Smooth muscle cell (in vitro differentiated cells): Measurements from ENCODE around the gene VSTM2L. TPM values are rescaled to one million over a fixed set of nuclear protein-coding genes. Genes with fewer than 3 reads are reported as not detected.

ENCODE experiments used
- DNase-seq: peaks from one replicate; lab custom pipeline; 2025; ENCODE audit not compliant: unreplicated experiment; lab: John Stamatoyannopoulos, UW
- H2AFZ ChIP-seq: fragments of 200-600 bp; sonication (generic); 2 replicates; pipeline ENCODE4 v1.6.0; 2016; ENCODE audit warnings: antibody characterized with exemption, low read depth, mild to moderate bottlenecking
- H3F3A ChIP-seq: fragments of 200-600 bp; sonication (generic); 2 replicates; pipeline ENCODE4 v1.6.0; 2017; ENCODE audit warnings: antibody characterized with exemption, low read depth
- H3K27ac ChIP-seq: fragments of 200-600 bp; sonication (generic); 2 replicates; pipeline ENCODE4 v1.5.1; 2016; ENCODE audit warnings: low read depth, mild to moderate bottlenecking
- H3K27me3 ChIP-seq: fragments of 200-600 bp; sonication (generic); 2 replicates; pipeline ENCODE4 v1.6.1; 2016; ENCODE audit warnings: low read depth, mild to moderate bottlenecking
- H3K36me3 ChIP-seq: fragments of 200-600 bp; sonication (generic); 2 replicates; pipeline ENCODE4 v1.5.1; 2016; ENCODE audit warnings: low read depth
- H3K4me1 ChIP-seq: fragments of 200-600 bp; sonication (generic); 2 replicates; pipeline ENCODE4 v1.5.1; 2016; ENCODE audit warnings: low read depth
- H3K4me2 ChIP-seq: fragments of 200-600 bp; sonication (generic); 2 replicates; pipeline ENCODE4 v1.6.0; 2016; ENCODE audit warnings: mild to moderate bottlenecking
- H3K4me3 ChIP-seq: fragments of 200-600 bp; sonication (generic); 2 replicates; pipeline ENCODE4 v1.5.1; 2016; ENCODE audit warnings: mild to moderate bottlenecking
- H3K79me2 ChIP-seq: fragments of 200-600 bp; sonication (generic); 2 replicates; pipeline ENCODE4 v1.6.0; 2016; ENCODE audit warnings: low read depth, mild to moderate bottlenecking
- H3K9ac ChIP-seq: fragments of 200-600 bp; sonication (generic); 2 replicates; pipeline ENCODE4 v1.6.0; 2016; ENCODE audit warnings: low read depth
- H3K9me3 ChIP-seq: fragments of 200-600 bp; sonication (generic); replicated peaks from 2 replicates; pipeline ENCODE4 v1.5.1; 2016; ENCODE audit warnings: low read depth
- H4K20me1 ChIP-seq: fragments of 200-600 bp; sonication (generic); 2 replicates; pipeline ENCODE4 v1.6.0; 2016; ENCODE audit warnings: low read depth
- WGBS: methylation state at CpG from one replicate; pipeline ENCODE4 v1.1.7; 2016; ENCODE audit warnings: low lambda C conversion rate; 5-methylcytosine and 5-hydroxymethylcytosine counted together
- polyA plus RNA-seq: library from polyadenylated mRNA; unstranded; fragments of >200 nt; fragmentation: Nextera tagmentation; extraction: Ambion mirVana; gene quantifications from 2 replicates; pipeline ENCODE4 v1.2.1, GENCODE V29; 2016
- total RNA-seq: library from RNA; depleted of rRNA; stranded (reverse); fragments of >200 nt; gene quantifications from 2 replicates; pipeline ENCODE4 v1.2.3, GENCODE V29; 2014
- TF ChIP-seq, protein P1 (sequence below): fragments of 200-600 bp; sonication (generic); IDR thresholded peaks from 2 replicates; pipeline ENCODE4 v1.5.1; 2017; ENCODE audit warnings: borderline replicate concordance, mild to moderate bottlenecking, antibody characterized with exemption; ENCODE audit not compliant: insufficient read depth, poor library complexity, severe bottlenecking

Gene VSTM2L
- total and polyA plus RNA-seq, 2 experiments from 2014 or later = 0.56 to 1.9 TPM

- 95% methylated on average over 25 of the region's 27 CpGs for WGBS
Observed at GRCh38 chr20:37931153-37931922, 28.4 kb downstream of the VSTM2L start.

GRCh38 chr20:37932074-37932473, 29.1 kb downstream of the VSTM2L start:
- DNase-seq = no peak
- 95% methylated on average over 8 of the region's 8 CpGs for WGBS
- Histone ChIP-seq H3K9me3 (no peaks in the 10 kb centered on the region), H3K27me3 (no peaks in the 10 kb centered on the region), H3K4me3 (no peak overlapping the region), H3K36me3 (no peaks in the 10 kb centered on the region), H3F3A (no peaks in the 10 kb centered on the region), H3K4me1 (peaks cover 4% of the 10 kb centered on the region), H3K4me2 (no peak overlapping the region), H3K79me2 (no peaks in the 10 kb centered on the region), H2AFZ (no peak overlapping the region), H3K27ac (no peak overlapping the region), H4K20me1 (no peaks in the 10 kb centered on the region), H3K9ac (no peak overlapping the region)
- TF ChIP-seq, protein P1, sequence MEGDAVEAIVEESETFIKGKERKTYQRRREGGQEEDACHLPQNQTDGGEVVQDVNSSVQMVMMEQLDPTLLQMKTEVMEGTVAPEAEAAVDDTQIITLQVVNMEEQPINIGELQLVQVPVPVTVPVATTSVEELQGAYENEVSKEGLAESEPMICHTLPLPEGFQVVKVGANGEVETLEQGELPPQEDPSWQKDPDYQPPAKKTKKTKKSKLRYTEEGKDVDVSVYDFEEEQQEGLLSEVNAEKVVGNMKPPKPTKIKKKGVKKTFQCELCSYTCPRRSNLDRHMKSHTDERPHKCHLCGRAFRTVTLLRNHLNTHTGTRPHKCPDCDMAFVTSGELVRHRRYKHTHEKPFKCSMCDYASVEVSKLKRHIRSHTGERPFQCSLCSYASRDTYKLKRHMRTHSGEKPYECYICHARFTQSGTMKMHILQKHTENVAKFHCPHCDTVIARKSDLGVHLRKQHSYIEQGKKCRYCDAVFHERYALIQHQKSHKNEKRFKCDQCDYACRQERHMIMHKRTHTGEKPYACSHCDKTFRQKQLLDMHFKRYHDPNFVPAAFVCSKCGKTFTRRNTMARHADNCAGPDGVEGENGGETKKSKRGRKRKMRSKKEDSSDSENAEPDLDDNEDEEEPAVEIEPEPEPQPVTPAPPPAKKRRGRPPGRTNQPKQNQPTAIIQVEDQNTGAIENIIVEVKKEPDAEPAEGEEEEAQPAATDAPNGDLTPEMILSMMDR = no peak

More at GRCh38 chr20:37931153-37931922, 28.4 kb downstream of the VSTM2L start:
- no peaks in the 10 kb centered on the region for H3K27me3 ChIP-seq
- H4K20me1 ChIP-seq = no peaks in the 10 kb centered on the region
- TF ChIP-seq, protein P1 = no peak
- no peaks in the 10 kb centered on the region for H3K36me3 ChIP-seq
- no peak overlapping the region for H2AFZ ChIP-seq
- H3F3A ChIP-seq = no peaks in the 10 kb centered on the region
- no peaks in the 10 kb centered on the region for H3K9me3 ChIP-seq
- H3K27ac ChIP-seq = no peak overlapping the region
- H3K4me2 ChIP-seq = no peak overlapping the region
- H3K4me1 ChIP-seq = peaks cover 4% of the 10 kb centered on the region
- H3K9ac ChIP-seq = no peak overlapping the region
- no peaks in the 10 kb centered on the region for H3K79me2 ChIP-seq
- H3K4me3 ChIP-seq = no peak overlapping the region
- no peak for DNase-seq

- WGBS = 52% methylated on average over 4 of the region's 4 CpGs
- Histone ChIP-seq H3K9ac (no peak overlapping the region), H3K36me3 (no peaks in the 10 kb centered on the region), H3K79me2 (no peaks in the 10 kb centered on the region), H3K4me3 (no peak overlapping the region), H2AFZ (no peak overlapping the region), H3K4me1 (peaks cover 4% of the 10 kb centered on the region), H3F3A (no peaks in the 10 kb centered on the region), H3K27ac (no peak overlapping the region), H3K27me3 (no peaks in the 10 kb centered on the region), H4K20me1 (no peaks in the 10 kb centered on the region), H3K4me2 (no peak overlapping the region), H3K9me3 (no peaks in the 10 kb centered on the region)
- DNase-seq = no peak
- TF ChIP-seq, protein P1 = no peak
Observed at GRCh38 chr20:37932919-37933318, 30.0 kb downstream of the VSTM2L start.
